GM21390 (cell line): ENCODE results near the gene METTL5.
"Not testable (repeated sequence)": the region's sequence is repeated elsewhere in the genome, so short reads cannot be mapped to it uniquely, and the experiment has no call there.

ENCODE experiments used
- ATAC-seq: cut with Tn5 transposase; IDR thresholded peaks from one replicate; pipeline ENCODE4 v1.9.1; 2021; ENCODE audit not compliant: unreplicated experiment

METTL5 gene

DNA sequence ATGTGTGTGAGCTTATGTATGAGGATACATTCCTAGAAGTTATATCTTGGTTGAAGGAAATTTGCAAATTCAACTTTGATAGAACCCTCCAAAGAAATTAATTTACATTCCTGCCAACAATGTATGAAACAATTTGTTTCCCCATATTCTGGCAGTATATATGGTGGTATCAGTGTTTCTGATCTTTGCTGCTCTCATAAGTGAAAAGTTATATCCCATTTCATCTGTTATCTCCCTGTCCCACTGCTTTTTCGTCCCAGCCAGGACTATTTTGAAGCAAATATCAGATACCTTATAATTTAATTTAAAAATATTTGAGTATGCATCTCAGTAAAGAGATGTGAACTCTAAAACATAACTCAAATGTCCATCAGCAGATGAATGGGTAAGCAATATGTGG lies 9.7 kb upstream of the METTL5 start:
- ATAC-seq: no peak

DNA sequence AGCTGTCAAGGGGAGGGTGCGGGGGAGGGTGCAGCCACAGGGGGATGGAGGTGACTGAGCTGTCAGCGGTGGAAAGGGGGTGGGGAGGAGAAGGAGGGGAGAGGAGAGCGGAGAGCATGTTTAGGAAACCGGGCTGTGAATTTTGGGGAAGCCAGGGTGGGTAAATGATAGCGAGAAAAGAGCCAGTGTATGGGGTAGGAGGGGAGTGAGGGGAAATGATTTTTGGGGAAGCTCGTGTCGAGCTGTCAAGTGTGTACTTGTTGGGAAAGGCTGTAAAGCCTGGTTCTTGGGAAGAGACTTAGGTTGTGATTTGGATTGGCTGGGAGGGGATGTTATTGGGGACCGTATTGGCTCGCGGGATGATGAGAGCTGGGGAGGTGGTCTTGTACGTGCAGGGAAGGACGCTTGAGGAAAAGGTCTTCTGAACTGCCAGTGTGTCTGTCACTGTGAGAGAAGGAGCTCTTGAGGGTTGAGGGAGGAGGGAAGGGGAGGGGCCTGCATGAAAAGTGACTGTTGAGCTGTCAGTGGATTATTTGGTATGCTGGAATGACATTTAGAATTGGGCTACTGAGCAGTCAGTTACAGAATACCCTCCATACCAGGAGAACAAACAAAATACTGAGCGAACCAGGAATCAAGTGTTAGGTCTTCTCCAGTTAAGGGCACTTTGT lies 3.6 kb upstream of the METTL5 start:
- no peak for ATAC-seq

DNA sequence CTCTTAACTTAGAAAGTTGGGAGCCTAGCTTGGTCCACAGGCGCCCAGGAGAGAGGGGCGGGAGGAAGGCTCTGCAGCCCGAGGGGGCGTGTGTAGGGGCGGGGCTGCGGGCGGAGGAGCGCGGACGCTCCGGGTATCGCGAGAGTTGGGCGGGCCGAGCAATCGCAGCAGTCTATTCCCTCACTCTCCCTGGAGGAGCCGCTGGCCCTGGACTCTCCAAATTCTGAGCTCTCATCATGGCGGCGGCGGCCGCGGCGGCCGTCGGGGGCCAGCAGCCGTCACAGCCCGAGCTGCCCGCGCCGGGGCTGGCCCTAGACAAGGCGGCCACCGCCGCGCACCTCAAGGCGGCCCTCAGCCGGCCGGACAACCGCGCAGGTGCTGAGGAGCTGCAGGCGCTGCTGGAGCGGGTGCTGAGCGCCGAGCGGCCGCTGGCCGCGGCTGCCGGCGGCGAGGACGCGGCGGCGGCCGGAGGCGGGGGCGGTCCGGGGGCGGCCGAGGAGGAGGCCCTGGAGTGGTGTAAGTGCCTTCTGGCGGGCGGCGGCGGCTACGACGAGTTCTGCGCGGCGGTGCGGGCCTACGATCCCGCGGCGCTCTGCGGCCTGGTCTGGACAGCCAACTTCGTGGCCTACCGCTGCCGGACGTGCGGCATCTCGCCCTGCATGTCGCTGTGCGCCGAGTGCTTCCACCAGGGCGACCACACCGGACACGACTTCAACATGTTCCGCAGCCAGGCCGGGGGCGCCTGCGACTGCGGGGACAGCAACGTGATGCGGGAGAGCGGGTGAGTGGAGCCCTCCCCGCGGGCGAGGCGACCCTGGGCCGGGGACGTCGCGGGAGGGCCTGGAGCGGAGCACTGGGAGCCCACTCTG lies 2.8 kb upstream of the METTL5 start, which contains the start of gene UBR3:
UBR3 (plus strand) TSS at position 183 of the 869 bp plus-strand sequence; CDS start at position 237, 54 bp downstream.
- ATAC-seq: peak; percentile 82

DNA sequence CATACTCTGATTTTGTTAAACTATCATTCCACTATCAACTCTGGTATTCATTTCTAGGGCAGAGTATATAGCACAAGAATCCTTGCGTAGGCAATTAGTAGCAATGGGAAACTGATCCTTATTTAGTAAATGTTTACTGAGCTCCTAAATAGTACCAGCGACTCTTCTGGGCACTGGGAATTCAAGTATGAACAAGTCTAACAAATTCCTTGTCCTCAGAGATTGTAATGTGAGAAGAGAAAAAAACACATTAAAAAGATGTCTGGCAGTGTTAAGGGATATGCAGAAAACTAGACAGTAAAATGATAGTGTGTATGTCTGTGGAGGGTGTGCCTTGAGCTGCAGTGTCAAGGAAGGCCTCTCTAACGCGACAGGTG lies 721 bp downstream of the METTL5 start:
- ATAC-seq: no peak

DNA sequence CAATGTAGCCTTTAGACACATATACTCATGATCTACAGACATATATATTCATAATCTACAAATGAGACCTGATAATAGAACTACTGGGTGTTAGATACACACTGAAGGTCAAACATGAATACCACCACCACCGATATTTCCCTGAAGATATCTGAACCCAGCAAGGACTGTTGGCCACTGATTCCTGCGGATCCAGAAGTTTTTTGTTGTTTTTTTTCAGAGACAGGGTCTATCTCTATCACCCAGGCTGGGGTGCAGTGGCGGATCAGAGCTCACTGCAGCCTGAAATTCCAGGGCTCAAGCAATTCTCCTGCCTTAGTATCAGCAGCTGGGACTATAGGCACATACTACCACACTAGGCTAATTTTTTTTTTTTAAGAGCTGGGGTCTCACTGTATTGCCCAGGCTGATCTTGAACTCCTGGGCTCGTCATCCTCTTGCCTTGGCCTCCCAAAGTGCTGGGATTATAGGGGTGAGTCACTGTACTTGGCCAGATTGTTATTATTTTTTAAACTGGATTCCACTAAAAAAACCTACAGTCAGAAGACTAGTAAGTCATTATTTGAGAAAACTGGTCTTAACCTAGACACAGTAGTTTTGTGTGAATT lies 1.8 kb downstream of the METTL5 start:
- ATAC-seq: no peak

DNA sequence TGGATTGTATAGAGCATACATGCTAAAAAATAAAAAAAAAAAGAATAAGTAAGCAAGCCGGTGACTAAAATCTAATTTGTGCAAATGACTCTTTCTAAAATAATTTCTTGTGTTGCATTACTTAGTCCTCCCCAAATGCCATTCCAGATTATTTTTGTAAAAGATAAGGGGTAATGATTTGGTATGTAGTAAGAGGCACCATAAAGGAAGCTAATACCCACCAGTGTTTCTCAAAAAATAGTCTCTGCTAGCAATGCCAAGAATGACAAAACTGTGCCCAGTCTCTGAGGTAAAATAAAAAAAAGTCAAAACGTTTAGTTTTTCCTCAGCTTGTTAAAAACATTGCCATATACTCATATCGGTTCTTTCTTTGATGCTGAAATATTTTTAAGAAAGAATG lies 2.7 kb downstream of the METTL5 start:
- ATAC-seq: no peak

DNA sequence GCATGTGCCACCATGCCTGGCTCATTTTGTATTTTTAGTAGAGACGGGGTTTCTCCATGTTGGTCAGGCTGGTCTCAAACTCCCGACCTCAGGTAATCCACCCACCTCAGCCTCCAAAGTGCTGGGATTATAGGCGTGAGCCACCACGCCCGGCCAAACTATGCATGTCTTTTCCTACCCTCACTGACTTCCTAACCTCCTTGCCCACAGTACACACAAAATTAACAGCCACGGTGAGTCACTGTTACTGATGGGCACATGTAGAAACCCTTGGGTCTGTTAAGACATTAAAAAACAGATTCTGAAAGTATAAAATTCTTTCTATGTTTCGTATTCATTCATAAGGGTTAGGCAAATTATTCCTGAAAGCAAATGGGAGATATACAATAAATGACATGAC lies 4.6 kb downstream of the METTL5 start:
- ATAC-seq: not testable (repeated sequence)

DNA sequence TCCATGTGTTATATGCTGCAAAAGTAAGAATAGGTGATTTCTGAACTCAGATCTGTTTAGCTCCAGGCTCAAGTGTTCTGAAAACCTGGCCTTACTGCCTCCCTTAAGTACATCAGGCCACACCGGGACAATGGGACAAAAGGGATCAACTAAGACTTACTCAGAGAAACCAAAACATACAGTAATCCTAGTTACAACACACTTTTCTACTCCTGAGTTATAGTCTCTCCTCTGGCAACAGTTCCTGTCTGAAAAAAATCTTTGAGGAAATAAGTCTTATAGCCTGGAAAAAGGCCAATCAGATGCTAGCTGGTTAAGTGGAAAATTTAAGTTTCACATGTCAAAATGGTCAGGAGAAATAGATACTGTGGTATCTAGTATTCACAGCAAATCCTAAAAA lies 5.6 kb downstream of the METTL5 start:
- no peak for ATAC-seq

DNA sequence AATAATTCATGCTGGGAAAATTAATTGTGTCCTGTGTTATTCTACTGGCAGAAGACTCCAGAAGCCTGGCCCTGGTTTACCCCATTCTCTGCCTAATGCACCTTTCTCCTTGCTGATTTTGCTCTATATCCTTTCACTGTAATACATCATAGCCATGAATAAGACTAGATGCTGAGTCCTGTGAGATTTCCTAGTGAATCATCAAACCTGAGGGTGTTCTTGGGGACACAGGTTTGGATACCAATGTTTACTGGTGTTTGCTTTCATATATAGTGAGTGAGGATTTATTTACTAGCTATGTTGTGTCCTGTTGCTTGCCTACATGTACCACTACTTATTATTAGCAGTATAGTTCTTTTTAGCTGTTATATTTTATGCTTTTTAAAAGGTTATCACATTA lies 6.5 kb downstream of the METTL5 start:
- no peak for ATAC-seq

DNA sequence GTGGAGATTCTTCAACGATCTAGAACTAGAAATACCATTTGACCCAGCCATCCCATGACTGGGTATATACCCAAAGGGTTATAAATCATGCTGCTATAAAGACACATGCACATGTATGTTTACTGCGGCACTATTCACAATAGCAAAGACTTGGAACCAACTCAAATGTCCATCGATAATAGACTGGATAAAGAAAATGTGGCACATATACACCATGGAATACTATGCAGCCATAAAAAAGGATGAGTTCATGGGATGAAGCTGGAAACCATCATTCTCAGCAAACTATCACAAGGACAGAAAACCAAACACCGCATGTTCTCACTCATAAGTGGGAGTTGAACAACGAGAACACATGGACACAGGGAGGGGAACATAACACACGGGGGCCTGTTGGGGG lies 7.3 kb downstream of the METTL5 start:
- ATAC-seq: not testable (repeated sequence)

DNA sequence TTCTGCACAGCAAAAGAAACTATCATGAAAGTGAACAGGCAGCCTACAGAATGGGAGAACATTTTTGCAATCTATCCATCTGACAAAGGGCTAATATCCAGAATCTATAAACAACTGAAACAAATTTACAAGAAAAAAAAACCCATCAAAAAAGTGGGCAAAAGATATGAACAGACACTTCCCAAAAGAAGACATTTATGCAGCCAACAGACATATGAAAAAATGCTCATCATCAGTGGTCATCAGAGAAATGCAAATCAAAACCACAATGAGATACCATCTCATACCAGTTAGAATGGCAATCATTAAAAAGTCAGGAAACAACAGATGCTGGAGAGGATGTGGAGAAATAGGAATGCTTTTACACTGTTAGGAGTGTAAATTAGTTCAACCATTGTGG lies 7.7 kb downstream of the METTL5 start:
- not testable (repeated sequence) for ATAC-seq

DNA sequence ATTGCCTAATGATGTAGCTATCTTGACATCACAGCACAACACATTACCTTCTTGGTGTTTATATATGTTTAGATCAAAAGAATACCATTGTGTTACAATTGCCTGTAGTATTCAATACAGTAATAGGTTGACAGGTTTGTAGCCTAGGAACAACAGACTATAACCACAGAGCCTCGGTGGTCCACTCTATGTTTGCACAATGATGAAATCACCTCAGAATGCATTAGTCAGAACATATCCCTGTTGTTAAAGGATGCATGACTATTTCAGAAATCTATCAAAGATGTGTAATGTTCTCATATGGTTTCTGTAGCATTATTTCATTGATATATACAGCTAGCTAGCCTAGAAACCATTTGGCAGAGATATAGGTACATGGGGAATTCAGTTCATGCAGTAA lies 8.9 kb downstream of the METTL5 start:
- ATAC-seq: no peak

DNA sequence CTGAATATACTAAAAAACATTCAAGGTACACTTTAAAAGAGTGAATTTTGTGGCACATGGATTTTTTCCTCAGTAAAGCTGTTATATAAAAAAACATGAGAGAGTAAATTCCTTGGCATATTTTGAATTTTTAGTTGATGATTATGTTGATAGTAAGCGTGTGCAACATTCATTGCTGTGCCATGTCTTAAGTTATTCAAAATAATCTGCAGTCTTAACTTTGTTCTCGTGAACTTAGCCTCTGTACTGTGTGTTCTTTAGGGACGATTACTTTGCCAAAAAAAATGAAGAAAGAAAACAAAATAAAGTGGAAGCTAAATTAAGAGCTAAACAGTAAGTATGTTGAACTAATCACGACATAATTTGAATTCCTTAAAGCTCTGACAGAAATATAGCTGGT lies 16.5 kb downstream of the METTL5 start:
- no peak for ATAC-seq

DNA sequence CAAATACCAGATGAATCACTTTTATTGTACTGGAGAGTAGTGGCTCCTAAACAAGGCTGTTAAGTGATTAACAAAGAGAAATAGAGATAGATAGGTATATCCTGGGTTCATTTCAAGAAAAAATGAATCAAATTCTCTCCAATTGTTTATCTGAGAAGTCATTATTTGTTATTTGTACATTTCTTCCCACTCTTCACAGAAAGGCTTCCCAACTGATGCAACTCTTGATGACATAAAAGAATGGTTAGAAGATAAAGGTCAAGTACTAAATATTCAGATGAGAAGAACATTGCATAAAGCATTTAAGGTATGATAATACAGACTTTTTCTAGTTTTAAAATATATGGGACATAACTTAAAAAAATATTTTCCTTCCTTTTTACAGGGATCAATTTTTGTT lies 18.1 kb downstream of the METTL5 start:
- ATAC-seq: no peak

DNA sequence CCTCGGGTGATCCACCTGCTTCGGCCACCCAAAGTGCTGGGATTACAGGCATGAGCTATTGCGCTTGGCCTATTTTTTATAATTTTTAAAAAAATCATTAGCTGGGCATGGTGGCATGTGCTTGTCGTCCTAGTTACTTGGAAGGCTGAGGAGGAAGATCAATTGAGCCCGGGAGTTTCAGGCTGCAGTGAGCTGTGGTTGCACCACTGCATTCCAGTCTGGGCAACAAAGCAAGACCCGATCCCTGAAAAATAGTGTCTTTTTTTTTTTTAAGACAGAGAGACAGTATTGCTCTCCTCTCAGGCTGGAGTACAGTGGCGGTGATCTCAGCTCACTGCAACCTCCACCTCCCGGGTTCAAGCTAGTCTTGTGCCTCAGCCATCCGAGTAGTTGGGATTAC lies 21.2 kb downstream of the METTL5 start:
- no peak for ATAC-seq

DNA sequence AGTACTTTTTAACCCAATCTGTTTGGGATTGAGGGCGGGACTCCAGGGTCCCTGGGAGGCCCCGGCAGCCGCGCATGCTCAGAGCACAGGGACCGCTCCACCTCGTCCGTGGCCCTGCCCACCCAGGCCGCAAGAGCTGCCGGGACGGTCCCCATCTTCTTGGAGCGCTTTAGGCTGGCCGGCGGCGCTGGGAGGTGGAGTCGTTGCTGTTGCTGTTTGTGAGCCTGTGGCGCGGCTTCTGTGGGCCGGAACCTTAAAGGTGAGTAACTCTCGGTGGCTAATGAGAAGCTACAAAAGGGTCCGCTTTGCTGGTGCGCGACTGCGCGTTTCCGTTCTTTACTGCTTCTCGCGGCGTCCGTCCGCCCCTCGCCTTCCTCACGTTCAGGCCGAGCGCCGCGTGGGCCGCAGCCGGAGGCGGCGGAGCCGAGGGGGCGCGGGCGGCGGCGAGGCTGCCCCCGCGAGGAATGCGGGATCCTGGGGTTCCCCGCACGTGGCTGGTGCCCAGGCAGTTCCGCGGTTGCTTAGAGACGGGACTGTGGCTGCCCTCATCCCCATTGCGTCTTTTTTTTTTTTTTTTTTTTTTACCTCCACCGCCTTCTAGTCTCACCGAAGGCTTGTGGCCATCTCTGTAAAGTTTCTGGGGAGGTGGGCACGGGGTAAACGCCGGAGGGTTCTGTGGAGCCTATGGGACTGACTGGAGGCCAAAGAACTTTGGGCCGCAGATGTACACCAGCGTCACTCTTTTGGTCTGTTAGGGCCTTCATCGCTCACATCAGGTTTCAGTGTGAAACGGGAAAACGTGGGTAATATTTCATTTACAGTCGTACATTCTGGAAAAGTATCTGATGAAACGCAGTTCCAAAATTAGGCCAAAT lies 25.8 kb downstream of the METTL5 start, which contains the start of gene SSB:
SSB (plus strand) TSS at position 154 of the 875 bp plus-strand sequence. CDS start 2,090 bp downstream, outside the sequence.
- ATAC-seq: peak; percentile 97

DNA sequence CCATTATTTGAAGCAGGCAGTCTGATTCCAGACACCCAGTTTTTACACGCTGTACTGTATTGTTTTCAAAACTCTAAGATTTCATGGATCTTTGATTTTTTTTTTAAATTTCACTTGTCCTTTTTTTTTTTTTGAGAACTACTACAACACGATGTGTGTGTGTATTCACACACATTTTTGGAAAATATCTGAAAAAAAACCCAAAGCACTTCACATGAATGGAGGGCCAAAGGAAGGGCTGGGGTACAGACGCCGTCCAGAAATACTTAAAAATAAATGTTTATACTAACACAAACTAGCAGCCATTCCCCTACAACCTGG lies 26.3 kb downstream of the METTL5 start:
- ATAC-seq: peak; percentile 6

DNA sequence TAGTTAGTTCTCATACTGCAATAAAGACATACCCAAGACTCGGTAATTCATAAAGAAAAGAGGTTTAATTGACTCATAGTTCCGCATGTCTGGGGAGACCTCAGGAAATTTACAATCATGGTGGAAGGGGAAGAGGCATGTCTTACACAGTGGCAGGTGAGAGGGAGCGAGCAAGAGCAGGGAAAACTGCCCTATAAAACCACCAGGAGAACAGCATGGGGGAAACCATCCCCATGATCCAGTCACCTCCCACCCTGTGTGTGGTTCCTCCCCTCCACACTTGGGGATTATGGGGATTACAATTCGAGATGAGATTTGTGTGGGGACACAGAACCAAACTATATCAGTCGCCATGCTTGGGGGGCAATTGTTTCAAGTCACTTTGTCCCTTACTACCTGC lies 27.1 kb downstream of the METTL5 start:
- no peak for ATAC-seq

DNA sequence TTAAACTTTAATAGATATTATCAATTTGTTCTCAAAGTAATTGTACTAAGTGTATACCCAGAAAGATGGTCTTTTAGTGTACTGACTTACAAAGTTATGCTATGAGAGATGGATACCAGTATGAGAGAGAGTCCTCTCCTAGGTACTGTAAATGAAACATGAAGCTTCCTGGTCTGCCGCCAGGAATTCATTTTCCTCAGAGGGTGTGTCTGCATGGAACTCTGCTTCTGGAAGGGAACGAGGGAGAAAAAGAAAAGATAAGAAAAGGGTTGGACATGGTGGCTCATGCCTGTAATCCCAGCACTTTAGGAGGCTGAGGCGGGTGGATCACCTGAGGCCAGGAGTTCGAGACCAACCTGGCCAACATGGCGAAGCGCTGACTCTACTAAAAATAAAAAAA lies 28.3 kb downstream of the METTL5 start:
- no peak for ATAC-seq

DNA sequence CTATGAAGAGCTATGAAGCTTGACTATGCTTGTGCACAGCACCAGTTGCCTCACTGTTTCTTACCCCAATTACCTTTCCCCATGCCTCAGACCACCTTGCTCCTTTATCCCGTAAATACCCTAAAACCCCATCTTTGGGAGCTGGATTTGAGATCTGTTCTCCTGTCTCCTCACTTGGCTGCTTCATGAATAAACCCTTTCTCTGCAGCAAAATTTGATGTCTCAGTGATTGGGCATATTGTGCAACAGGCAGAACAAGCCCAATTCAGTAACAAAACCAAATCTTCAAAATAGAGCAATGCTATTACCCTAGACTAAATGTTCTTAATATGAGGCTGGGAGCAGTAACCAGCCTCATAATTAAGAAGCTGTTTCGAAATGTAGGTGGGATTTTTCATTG lies 29.5 kb downstream of the METTL5 start:
- ATAC-seq: no peak

DNA sequence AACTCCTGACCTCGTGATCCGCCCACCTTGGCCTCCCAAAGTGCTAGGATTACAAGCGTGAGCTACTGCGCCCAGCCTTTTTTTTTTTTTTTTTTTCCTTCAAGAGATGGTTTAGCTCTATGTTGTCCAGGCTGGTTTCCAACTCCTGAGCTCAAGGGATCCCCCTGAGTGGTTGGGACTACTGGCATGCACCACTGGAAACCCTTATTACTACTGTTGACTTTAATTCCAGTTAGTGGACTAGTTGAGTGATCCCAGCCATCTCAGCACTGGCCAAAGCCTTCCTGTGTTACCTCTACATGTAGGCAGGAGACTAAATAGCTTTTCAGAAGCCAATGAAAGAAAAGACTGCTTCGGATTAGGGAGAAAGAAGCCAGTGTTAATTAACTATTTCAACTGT lies 34.1 kb downstream of the METTL5 start:
- ATAC-seq: no peak
